ENCODE measurements around the gene VASH2.

The VASH2 gene

DNA sequence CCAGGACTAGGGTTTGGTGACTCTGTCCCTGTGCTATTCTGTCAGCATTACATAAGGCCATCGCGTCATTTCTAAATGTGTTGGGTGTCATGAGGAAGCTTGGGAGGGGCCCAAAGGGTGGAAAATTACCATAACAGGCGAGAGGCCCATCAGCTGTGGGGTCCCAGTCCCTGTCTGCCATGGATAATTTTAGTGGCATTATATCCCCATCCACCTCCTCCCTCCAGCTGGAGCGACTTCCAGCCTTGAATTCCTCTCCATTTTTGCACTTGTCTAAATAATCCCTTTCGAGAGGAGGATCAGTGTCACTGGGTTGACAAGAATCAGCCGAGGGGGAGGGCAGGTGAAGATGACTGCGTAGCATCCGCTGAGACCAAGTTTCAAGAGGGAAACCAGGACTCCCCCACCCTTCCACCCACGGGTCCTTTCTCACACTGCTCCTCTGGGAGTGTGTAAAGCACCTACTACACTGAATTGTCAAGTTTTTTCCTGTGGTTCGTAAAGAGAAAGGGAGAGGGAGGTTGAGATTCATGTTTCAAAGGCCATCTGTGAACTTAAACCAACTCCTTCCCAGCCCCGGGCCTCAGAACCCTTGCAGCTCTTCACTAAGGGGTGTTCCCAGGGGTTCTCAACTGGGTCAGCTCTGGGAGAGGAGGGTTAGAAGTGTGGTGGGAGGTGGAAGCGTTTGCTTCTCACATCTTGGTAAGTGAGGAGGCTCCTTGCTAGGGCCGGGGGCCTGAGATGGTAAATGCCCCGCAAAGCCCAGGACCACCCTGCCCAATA is 29.2 kb downstream of the VASH2 start:
- TF ChIP-seq, protein P1, sequence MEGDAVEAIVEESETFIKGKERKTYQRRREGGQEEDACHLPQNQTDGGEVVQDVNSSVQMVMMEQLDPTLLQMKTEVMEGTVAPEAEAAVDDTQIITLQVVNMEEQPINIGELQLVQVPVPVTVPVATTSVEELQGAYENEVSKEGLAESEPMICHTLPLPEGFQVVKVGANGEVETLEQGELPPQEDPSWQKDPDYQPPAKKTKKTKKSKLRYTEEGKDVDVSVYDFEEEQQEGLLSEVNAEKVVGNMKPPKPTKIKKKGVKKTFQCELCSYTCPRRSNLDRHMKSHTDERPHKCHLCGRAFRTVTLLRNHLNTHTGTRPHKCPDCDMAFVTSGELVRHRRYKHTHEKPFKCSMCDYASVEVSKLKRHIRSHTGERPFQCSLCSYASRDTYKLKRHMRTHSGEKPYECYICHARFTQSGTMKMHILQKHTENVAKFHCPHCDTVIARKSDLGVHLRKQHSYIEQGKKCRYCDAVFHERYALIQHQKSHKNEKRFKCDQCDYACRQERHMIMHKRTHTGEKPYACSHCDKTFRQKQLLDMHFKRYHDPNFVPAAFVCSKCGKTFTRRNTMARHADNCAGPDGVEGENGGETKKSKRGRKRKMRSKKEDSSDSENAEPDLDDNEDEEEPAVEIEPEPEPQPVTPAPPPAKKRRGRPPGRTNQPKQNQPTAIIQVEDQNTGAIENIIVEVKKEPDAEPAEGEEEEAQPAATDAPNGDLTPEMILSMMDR (IDR thresholded peaks at IDR 0.05; ENCODE audit: control insufficient read depth, insufficient read depth, low read depth, low read length, missing control alignments), result no peak
- DNase-seq (ENCODE audit: low read depth), result no peak
- H3K4me3 ChIP-seq (ENCODE audit: control insufficient read depth, low read depth, low read length), result no peak overlapping the region

DNA sequence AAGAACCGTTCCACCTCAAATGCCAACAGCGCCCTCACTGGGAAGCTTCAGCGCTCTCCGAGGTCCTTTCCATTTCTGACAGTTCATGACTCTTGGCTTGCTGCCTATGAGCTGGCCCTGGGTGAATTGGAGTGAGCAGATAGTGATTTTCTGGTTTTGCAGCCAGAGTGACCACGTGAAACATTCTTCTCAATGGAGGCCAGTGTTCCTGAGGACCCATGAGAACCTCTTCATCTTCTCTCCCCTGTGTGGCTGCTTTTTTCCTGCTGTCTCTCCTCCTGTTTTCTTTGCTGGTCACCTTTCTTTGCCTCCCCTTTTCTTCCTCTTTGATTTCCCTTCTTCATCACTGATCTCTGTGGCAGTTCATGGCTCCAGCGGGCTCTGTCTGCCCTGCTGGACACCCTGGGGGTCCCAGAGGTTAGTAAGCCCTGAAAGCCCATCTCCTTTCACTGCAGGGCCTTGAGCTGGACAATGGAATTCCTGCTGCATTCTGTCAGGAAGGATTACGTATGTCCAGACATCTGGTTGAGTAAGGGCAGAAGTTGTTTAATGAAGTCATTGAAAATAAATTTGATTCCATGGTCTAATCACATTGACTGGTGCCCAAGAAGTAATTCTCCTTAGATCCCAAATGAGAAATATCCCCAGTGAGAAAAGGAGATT is 29.9 kb downstream of the VASH2 start:
- no peak for DNase-seq (ENCODE audit: low read depth)
- no peak overlapping the region for H3K4me3 ChIP-seq (ENCODE audit: control insufficient read depth, low read depth, low read length)
- TF ChIP-seq, protein P1 (IDR thresholded peaks at IDR 0.05; ENCODE audit: control insufficient read depth, insufficient read depth, low read depth, low read length, missing control alignments), result no peak

DNA sequence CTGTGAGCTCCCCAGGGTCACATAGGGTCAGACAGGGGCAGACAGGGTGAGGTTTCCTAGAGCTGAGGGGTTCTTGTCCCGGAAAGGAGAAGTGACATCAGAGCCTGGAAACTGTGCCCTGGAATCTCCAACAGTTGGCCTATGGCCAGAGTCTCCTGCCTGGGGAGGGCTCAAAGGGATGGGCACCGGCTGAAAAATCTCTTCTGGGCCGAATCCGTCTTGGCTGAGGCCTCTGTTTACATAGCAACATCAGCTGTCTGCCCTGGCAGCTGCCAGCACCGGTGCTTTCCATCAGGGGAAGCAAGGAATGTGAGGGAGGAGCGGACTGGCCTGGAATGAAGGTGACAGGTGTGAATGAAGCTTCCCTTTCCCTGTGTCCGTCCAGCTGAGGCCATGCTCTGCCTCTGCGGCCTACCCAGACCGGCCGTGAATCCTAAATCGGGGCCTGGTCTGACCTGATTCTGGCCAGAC is 30.7 kb downstream of the VASH2 start:
- no peak overlapping the region for H3K4me3 ChIP-seq (ENCODE audit: control insufficient read depth, low read depth, low read length)
- no peak for DNase-seq (ENCODE audit: low read depth)
- TF ChIP-seq, protein P1 (IDR thresholded peaks at IDR 0.05; ENCODE audit: control insufficient read depth, insufficient read depth, low read depth, low read length, missing control alignments), result no peak

DNA sequence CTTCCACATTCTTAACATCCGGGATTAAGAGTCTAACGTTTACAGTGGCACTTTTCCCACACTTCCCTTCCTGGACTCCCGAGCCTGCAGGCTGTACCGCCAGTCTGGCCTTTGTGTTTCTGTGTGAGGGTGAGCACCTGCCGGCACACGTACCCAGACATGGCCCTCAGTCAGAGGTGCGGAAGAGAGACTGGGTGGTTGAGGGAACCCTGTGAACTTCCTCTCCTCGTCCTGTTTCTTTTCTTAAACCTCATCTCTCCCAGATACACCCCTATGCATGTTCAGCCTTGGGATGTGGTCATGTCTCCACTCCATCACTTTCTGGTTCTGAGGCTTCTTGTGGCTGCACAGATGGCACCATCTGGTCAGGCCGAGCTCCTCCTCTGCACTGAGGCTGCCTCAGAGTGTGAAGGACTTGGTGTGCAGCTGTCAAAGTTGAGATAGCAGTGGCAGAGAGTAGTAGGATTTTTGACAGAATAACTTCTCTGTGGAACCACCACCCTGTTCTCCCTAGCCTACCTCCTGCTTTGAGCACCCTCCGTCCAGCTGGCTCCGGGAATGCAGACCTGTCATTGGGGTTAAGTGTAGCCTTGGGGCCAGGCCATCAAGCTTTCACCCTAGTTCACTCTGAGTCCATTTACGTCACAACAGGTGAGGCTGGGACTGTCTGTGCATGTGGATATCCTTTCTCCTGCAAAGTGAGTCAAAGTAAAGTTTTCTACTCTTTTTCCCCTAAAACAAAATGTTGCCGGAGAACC is 31.4 kb downstream of the VASH2 start:
- no peak overlapping the region for H3K4me3 ChIP-seq (ENCODE audit: control insufficient read depth, low read depth, low read length)
- DNase-seq (ENCODE audit: low read depth), result no peak
- TF ChIP-seq, protein P1 (IDR thresholded peaks at IDR 0.05; ENCODE audit: control insufficient read depth, insufficient read depth, low read depth, low read length, missing control alignments), result no peak

DNA sequence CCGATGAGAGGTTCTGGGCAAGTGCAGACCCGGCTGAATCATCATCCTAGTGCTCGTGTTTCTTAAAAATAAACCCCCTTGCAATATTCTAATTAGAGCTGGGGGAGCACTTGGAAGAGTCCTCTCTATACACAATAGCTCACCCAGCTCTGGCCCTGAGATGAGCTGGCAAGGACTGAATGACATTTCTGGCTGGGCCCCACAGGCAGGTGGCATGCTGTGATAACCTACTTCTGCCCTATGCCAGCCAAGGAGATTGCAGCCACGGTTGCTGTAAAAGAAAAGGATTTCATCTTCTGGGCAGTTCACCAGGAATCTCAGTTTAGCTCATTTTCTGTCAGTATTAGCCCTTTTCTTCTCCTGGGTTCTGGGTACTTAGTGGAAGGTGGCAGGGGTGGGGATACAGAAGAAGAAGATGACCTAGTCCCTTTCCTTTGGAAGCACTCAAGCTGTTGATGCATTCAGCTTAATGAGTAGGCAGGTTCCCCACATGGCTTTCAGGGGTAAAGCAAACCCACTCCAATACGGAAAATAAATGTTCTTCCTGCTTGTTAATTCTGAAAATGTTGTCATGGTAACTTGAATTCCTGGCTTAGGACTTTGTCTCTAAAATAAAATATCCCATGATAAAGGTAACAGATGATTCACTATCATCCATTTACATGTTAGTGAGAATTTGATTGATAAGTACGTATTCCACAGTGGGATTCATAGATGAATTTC is 32.2 kb downstream of the VASH2 start:
- TF ChIP-seq, protein P1 (IDR thresholded peaks at IDR 0.05; ENCODE audit: control insufficient read depth, insufficient read depth, low read depth, low read length, missing control alignments), result no peak
- no peak for DNase-seq (ENCODE audit: low read depth)
- no peak overlapping the region for H3K4me3 ChIP-seq (ENCODE audit: control insufficient read depth, low read depth, low read length)

DNA sequence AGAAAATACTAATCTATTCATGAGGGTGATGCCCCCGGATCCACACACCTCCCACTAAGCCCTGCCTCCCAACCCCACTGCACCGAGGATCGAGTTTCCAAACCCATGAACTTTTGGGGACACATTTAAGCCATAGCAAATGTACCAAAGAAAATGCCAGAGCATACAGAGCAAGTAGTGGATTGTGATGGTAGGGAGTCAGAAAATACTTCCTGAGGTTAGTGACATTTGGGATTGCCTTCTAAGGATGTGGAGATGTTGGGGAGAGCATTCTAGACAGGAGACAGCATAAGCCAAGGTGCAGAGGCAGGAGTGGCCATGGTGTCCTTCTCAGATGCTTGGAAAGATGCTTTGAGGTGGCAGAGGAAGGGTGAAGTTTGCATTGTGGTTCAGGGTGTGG is 33.1 kb downstream of the VASH2 start:
- TF ChIP-seq, protein P1 (IDR thresholded peaks at IDR 0.05; ENCODE audit: control insufficient read depth, insufficient read depth, low read depth, low read length, missing control alignments), result no peak

More for the DNA sequence above, 33.1 kb downstream of the VASH2 start:
- DNase-seq (ENCODE audit: low read depth), result no peak
- no peak overlapping the region for H3K4me3 ChIP-seq (ENCODE audit: control insufficient read depth, low read depth, low read length)
